ENCODE results near the gene HORMAD1. TPM values are rescaled to one million over a fixed set of nuclear protein-coding genes. Genes with fewer than 3 reads are reported as not detected.

Gene HORMAD1
- total RNA-seq, 2 experiments from 2014 or later = not detected

- Mint-ChIP-seq H3K4me1 (ENCODE audit: low read depth) (peaks cover 17% of the 10 kb centered on the region), H3K9me3 (no peaks in the 10 kb centered on the region), H3K27ac (peak overlapping the region; percentile 57), H3K36me3 (ENCODE audit: low read depth) (peaks cover 7% of the 10 kb centered on the region), H3K27me3 (peaks cover 1% of the 10 kb centered on the region), H3K4me3 (peak overlapping the region; percentile 94)
- no peak for TF ChIP-seq CTCF (IDR thresholded peaks at IDR 0.05)
- ChIA-PET POLR2A (interaction anchor here (1.0 to 1.4 kb wide), 2 partner anchors 128 to 277 kb away, joined by 3 to 5 read pairs; no protein-coding TSS in a partner anchor), CTCF (interaction anchor here (1.0 to 2.6 kb wide), 4 partner anchors 10 to 300 kb away, joined by 3 to 14 read pairs (median 6); no protein-coding TSS in a partner anchor)
- intact Hi-C loops (cut with micrococcal nuclease) = loop anchor here (10.0 kb wide), 1 partner anchor 131 kb away; no protein-coding TSS in a partner anchor
- ATAC-seq (no peak), DNase-seq (no peak)
Measured at GRCh38 chr1:150696162-150696561, 24.5 kb downstream of the HORMAD1 start.

GRCh38 chr1:150695561-150695960, 25.1 kb downstream of the HORMAD1 start:
- Mint-ChIP-seq H3K9me3 (no peaks in the 10 kb centered on the region), H3K4me1 (ENCODE audit: low read depth) (peaks cover 17% of the 10 kb centered on the region), H3K27me3 (no peaks in the 10 kb centered on the region), H3K36me3 (ENCODE audit: low read depth) (peaks cover 9% of the 10 kb centered on the region), H3K27ac (no peak overlapping the region), H3K4me3 (no peak overlapping the region)
- ATAC-seq (no peak), DNase-seq (no peak)
- TF ChIP-seq CTCF (IDR thresholded peaks at IDR 0.05) = no peak
- CTCF ChIA-PET = interaction anchor here (1.0 to 2.6 kb wide), 2 partner anchors 135 to 301 kb away, joined by 3 to 14 read pairs; no protein-coding TSS in a partner anchor
- POLR2A ChIA-PET = no interaction called here
- intact Hi-C loops (cut with micrococcal nuclease) = loop anchor here (10.0 kb wide), 1 partner anchor 131 kb away; no protein-coding TSS in a partner anchor

GRCh38 chr1:150692720-150693119, 28.0 kb downstream of the HORMAD1 start:
- Mint-ChIP-seq H3K27me3 (no peaks in the 10 kb centered on the region), H3K9me3 (no peaks in the 10 kb centered on the region), H3K4me1 (ENCODE audit: low read depth) (peaks cover 20% of the 10 kb centered on the region), H3K36me3 (ENCODE audit: low read depth) (peaks cover 10% of the 10 kb centered on the region), H3K4me3 (no peak overlapping the region), H3K27ac (no peak overlapping the region)
- intact Hi-C loops (cut with micrococcal nuclease) = loop anchor here (10.0 kb wide), 1 partner anchor 128 kb away; no protein-coding TSS in a partner anchor
- no peak for TF ChIP-seq CTCF (IDR thresholded peaks at IDR 0.05)
- ATAC-seq (no peak), DNase-seq (no peak)
- ChIA-PET POLR2A (interaction anchor here (1.2 kb wide), 1 partner anchor 9 kb away, joined by 3 read pairs; no protein-coding TSS in a partner anchor), CTCF (interaction anchor here (0.6 to 1.4 kb wide), 5 partner anchors 14 to 303 kb away, joined by 3 to 6 read pairs (median 3); no protein-coding TSS in a partner anchor)

GRCh38 chr1:150688763-150689162, 31.9 kb downstream of the HORMAD1 start:
- no peaks in the 10 kb centered on the region for H3K27me3 Mint-ChIP-seq
- H3K4me1 Mint-ChIP-seq (ENCODE audit: low read depth) = peaks cover 17% of the 10 kb centered on the region
- H3K4me3 Mint-ChIP-seq = no peak overlapping the region
- ChIA-PET CTCF (interaction anchor here (1.4 kb wide), 1 partner anchor 9 kb away, joined by 3 read pairs; the partner anchor contains the start of gene GOLPH3L), POLR2A (interaction anchor here (0.6 to 0.7 kb wide), 2 partner anchors 141 to 297 kb away, joined by 3 read pairs; no protein-coding TSS in a partner anchor)
- ATAC-seq = no peak
- intact Hi-C loops (cut with micrococcal nuclease) = no loop called here
- H3K27ac Mint-ChIP-seq = no peak overlapping the region
- no peaks in the 10 kb centered on the region for H3K9me3 Mint-ChIP-seq
- no peak for TF ChIP-seq CTCF (IDR thresholded peaks at IDR 0.05)
- H3K36me3 Mint-ChIP-seq (ENCODE audit: low read depth) = peaks cover 10% of the 10 kb centered on the region
- no peak for DNase-seq

GRCh38 chr1:150686275-150686674, 34.4 kb downstream of the HORMAD1 start:
- intact Hi-C loops (cut with micrococcal nuclease) = no loop called here
- Mint-ChIP-seq H3K27ac (no peak overlapping the region), H3K36me3 (ENCODE audit: low read depth) (peaks cover 9% of the 10 kb centered on the region), H3K9me3 (no peaks in the 10 kb centered on the region), H3K4me3 (no peak overlapping the region), H3K4me1 (ENCODE audit: low read depth) (peaks cover 12% of the 10 kb centered on the region), H3K27me3 (no peaks in the 10 kb centered on the region)
- DNase-seq (no peak), ATAC-seq (no peak)
- CTCF ChIA-PET = interaction anchor here (1.5 kb wide), 1 partner anchor 11 kb away, joined by 3 read pairs; the partner anchor contains the start of gene GOLPH3L
- POLR2A ChIA-PET = no interaction called here
- no peak for TF ChIP-seq CTCF (IDR thresholded peaks at IDR 0.05)

All from activated CD8-positive, alpha-beta T cell treated with anti-CD3 and anti-CD28 coated beads for 36 hours (primary cell).